Peyer's patch (tissue), 4 donors: ENCODE results near the gene IFI27. TPM values are rescaled to one million over a fixed set of nuclear protein-coding genes. Genes with fewer than 3 reads are reported as not detected.

Experiments
- DNase-seq, 3 donors: peaks; one replicate each; pipeline ENCODE4 v3.0.0-alpha.2; 2017 to 2019
- H3K27ac ChIP-seq, 4 donors: fragments of 200-600 bp; sonication (generic); one replicate each; pipeline ENCODE4 v1.5.1; 2016 to 2019
- H3K27me3 ChIP-seq, 2 donors: fragments of 200-600 bp; sonication (generic); one replicate each; pipeline ENCODE4 v1.5.1; 2019
- H3K36me3 ChIP-seq, 3 donors: fragments of 200-600 bp; sonication (generic); one replicate each; pipeline ENCODE4 v1.5.1; 2016 to 2019
- H3K4me1 ChIP-seq, 4 donors: fragments of 200-600 bp; sonication (generic); one replicate each; pipeline ENCODE4 v1.5.1; 2016 to 2019
- H3K4me3 ChIP-seq, 4 donors: fragments of 200-600 bp; sonication (generic); 1 replicate in 3 of 4; 2 replicates in 1 of 4; pipeline ENCODE4 v1.5.1; 2016 to 2019; ENCODE audit warnings: mild to moderate bottlenecking in 1 of 4
- H3K9me3 ChIP-seq, 4 donors: fragments of 200-600 bp; sonication (generic); one replicate each; pipeline ENCODE4 v1.5.1; 2016 to 2019; ENCODE audit warnings: mild to moderate bottlenecking in 1 of 4
- CTCF ChIP-seq, 6 experiments: fragments of 450-650 bp in 4 of 6; fragments of 200-600 bp in 2 of 6; sonication (generic) in 1 of 6; IDR thresholded peaks; one replicate each; pipeline ENCODE4 v1.5.1; 2017 to 2019; ENCODE audit warnings: antibody characterized with exemption in 6 of 6, mild to moderate bottlenecking in 3 of 6, moderate library complexity in 1 of 6
- POLR2A ChIP-seq, 2 donors: fragments of 450-650 bp; IDR thresholded peaks; one replicate each; pipeline ENCODE4 v1.5.1; 2017; ENCODE audit warnings: antibody characterized with exemption in 2 of 2, mild to moderate bottlenecking in 2 of 2, moderate library complexity in 2 of 2
- total RNA-seq, 4 donors: library from RNA; depleted of rRNA; stranded (reverse); fragments of >200 nt; gene quantifications; one replicate each; pipeline ENCODE4 v1.1.0, GENCODE V29; 2016

IFI27 gene
- total RNA-seq, 4 donors from 2014 or later: 163 to 668 (median 294) TPM

- H3K27me3 ChIP-seq: no peaks in the 10 kb centered on the region
- no peak for TF ChIP-seq CTCF (IDR thresholded peaks at IDR 0.05)
- no peak for TF ChIP-seq POLR2A (IDR thresholded peaks at IDR 0.05)
- DNase-seq: no peak
- H3K36me3 ChIP-seq: no peaks in the 10 kb centered on the region
- no peak overlapping the region for H3K4me3 ChIP-seq
- H3K9me3 ChIP-seq: no peaks in the 10 kb centered on the region
- no peaks in the 10 kb centered on the region for H3K4me1 ChIP-seq
- H3K27ac ChIP-seq: no peak overlapping the region
Observed at GRCh38 chr14:94138251-94138650, 27.7 kb downstream of the IFI27 start.

- H3K9me3 ChIP-seq: no peaks in the 10 kb centered on the region
- no peaks in the 10 kb centered on the region for H3K4me1 ChIP-seq
- no peak for TF ChIP-seq CTCF (IDR thresholded peaks at IDR 0.05)
- TF ChIP-seq POLR2A (IDR thresholded peaks at IDR 0.05): no peak
- no peak overlapping the region for H3K27ac ChIP-seq
- H3K27me3 ChIP-seq: no peaks in the 10 kb centered on the region
- no peaks in the 10 kb centered on the region for H3K36me3 ChIP-seq
- no peak for DNase-seq
- H3K4me3 ChIP-seq: no peak overlapping the region
Observed at GRCh38 chr14:94139006-94139405, 28.5 kb downstream of the IFI27 start.

DNA sequence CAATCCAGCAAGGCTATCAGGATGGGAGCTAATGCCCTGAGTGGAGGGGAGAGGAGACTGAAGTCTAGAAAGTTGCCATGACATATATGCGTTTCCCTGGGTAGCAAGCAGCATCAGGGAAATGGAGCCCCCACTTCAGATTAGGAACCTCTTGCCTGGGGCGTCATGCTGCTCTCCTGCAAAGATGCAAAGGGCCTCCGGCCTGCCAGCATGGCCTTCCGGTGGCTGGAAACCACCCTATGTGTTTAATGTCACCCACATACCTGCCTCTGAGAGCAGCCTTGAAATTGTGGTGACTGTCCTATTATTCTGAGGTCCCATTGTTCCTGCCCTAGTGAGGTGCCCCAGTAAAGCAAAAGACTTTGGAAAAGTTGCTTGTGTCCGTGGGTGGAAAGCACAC is 28.9 kb downstream of the IFI27 start:
- TF ChIP-seq CTCF (IDR thresholded peaks at IDR 0.05) (no peak), POLR2A (IDR thresholded peaks at IDR 0.05) (no peak)
- H3K27ac ChIP-seq: no peak overlapping the region
- DNase-seq: no peak
- no peaks in the 10 kb centered on the region for H3K27me3 ChIP-seq
- no peaks in the 10 kb centered on the region for H3K36me3 ChIP-seq
- H3K4me3 ChIP-seq: no peak overlapping the region
- H3K4me1 ChIP-seq: no peaks in the 10 kb centered on the region
- no peaks in the 10 kb centered on the region for H3K9me3 ChIP-seq

DNA sequence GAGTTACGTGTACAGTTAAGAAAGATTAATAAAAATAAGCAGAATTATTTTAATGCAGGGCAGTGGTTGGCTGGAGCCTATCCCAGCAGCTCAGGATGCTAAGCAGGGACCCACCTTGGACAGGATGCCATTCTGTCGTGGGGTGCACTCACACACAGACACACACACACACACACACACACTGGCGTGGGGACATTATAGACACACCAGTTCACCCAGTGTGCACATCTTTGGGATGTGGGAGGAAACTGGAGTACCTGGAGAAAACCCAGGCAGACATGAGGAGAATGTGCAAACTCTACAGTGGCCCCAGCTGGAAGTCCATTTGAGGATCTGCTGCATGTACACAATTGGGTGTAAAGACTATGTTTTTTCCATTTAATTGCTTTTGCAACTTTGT is 31.7 kb downstream of the IFI27 start:
- Histone ChIP-seq H3K4me3 (no peak overlapping the region), H3K36me3 (no peaks in the 10 kb centered on the region), H3K27ac (no peak overlapping the region), H3K9me3 (no peaks in the 10 kb centered on the region), H3K27me3 (no peaks in the 10 kb centered on the region), H3K4me1 (no peaks in the 10 kb centered on the region)
- DNase-seq: no peak
- TF ChIP-seq POLR2A (IDR thresholded peaks at IDR 0.05) (no peak), CTCF (IDR thresholded peaks at IDR 0.05) (no peak)

GRCh38 chr14:94142836-94143235 is 32.3 kb downstream of the IFI27 start:
- H3K27ac ChIP-seq: no peak overlapping the region
- H3K4me1 ChIP-seq: no peaks in the 10 kb centered on the region
- H3K36me3 ChIP-seq: no peaks in the 10 kb centered on the region
- H3K27me3 ChIP-seq: no peaks in the 10 kb centered on the region
- H3K9me3 ChIP-seq: no peaks in the 10 kb centered on the region
- no peak overlapping the region for H3K4me3 ChIP-seq
- TF ChIP-seq POLR2A (IDR thresholded peaks at IDR 0.05) (no peak), CTCF (IDR thresholded peaks at IDR 0.05) (no peak)
- no peak for DNase-seq

GRCh38 chr14:94143239-94143638 is 32.7 kb downstream of the IFI27 start:
- Histone ChIP-seq H3K27me3 (no peaks in the 10 kb centered on the region), H3K27ac (no peak overlapping the region), H3K4me3 (no peak overlapping the region), H3K9me3 (no peaks in the 10 kb centered on the region), H3K36me3 (no peaks in the 10 kb centered on the region), H3K4me1 (no peaks in the 10 kb centered on the region)
- no peak for DNase-seq
- peak in 3 of 6 experiments; percentile 6 to 16 (median 14) for TF ChIP-seq CTCF (IDR thresholded peaks at IDR 0.05)
- no peak for TF ChIP-seq POLR2A (IDR thresholded peaks at IDR 0.05)
